Gastroesophageal sphincter (tissue), 3 donors: ENCODE results near the gene CCND1.

ENCODE experiments used
- CTCF ChIP-seq, 4 experiments: fragments of 200-600 bp in 2 of 4; fragments of 450-650 bp in 2 of 4; sonication (generic) in 1 of 4; IDR thresholded peaks; one replicate each; pipeline ENCODE4 v1.5.1; 2017 to 2019; ENCODE audit warnings: antibody characterized with exemption in 4 of 4, mild to moderate bottlenecking in 2 of 4, moderate library complexity in 2 of 4
- POLR2A ChIP-seq, 2 donors: fragments of 450-650 bp; IDR thresholded peaks; one replicate each; pipeline ENCODE4 v1.6.1; 2017; ENCODE audit warnings: antibody characterized with exemption in 2 of 2, mild to moderate bottlenecking in 2 of 2, moderate library complexity in 1 of 2
- POLR2AphosphoS5 ChIP-seq: sonication (generic); formaldehyde crosslinking; IDR thresholded peaks from one replicate; pipeline ENCODE4 v1.6.1; 2017; ENCODE audit warnings: antibody characterized with exemption

GRCh38 chr11:69662021-69662698 is 21.2 kb downstream of the CCND1 start:
- TF ChIP-seq CTCF (IDR thresholded peaks at IDR 0.05) (no peak), POLR2A (IDR thresholded peaks at IDR 0.05) (no peak), POLR2AphosphoS5 (no peak)
